Glutamatergic neuron (in vitro differentiated cells): ENCODE data around the gene DDX3X. TPM values are rescaled to one million over a fixed set of nuclear protein-coding genes. Genes with fewer than 3 reads are reported as not detected.
A peak's percentile ranks its signal among the peaks of the same experiment; 100 is the strongest.

Source experiments
- DNase-seq: peaks from one replicate; pipeline ENCODE4 v3.0.0; 2022
- H3K27ac Mint-ChIP-seq: one replicate; pipeline ENCODE4 v1.8.0; 2020; ENCODE audit warnings: mild to moderate bottlenecking, mixed read lengths, inconsistent platforms; ENCODE audit not compliant: unreplicated experiment
- H3K27me3 Mint-ChIP-seq: one replicate; pipeline ENCODE4 v1.8.0; 2020; ENCODE audit warnings: mild to moderate bottlenecking, moderate library complexity, mixed read lengths, inconsistent platforms; ENCODE audit not compliant: unreplicated experiment
- H3K36me3 Mint-ChIP-seq: one replicate; pipeline ENCODE4 v1.8.0; 2020; ENCODE audit warnings: mild to moderate bottlenecking, mixed read lengths, inconsistent platforms; ENCODE audit not compliant: unreplicated experiment
- H3K4me1 Mint-ChIP-seq: one replicate; pipeline ENCODE4 v1.8.0; 2020; ENCODE audit warnings: mild to moderate bottlenecking, low read depth, mixed read lengths, inconsistent platforms; ENCODE audit not compliant: unreplicated experiment
- H3K4me3 Mint-ChIP-seq: one replicate; pipeline ENCODE4 v1.8.0; 2020; ENCODE audit warnings: mild to moderate bottlenecking, mixed read lengths, inconsistent platforms; ENCODE audit not compliant: unreplicated experiment
- H3K9me3 Mint-ChIP-seq: one replicate; pipeline ENCODE4 v1.8.0; 2020; ENCODE audit warnings: mild to moderate bottlenecking, moderate library complexity, mixed read lengths, inconsistent platforms; ENCODE audit not compliant: unreplicated experiment
- CTCF ChIP-seq: fragments of 200-600 bp; sonication (generic); IDR thresholded peaks from one replicate; pipeline ENCODE4 v1.5.0; 2021; ENCODE audit not compliant: partially characterized antibody, unreplicated experiment
- total RNA-seq: library from RNA; stranded (reverse); fragmentation: NEBNext Ultra II Directional; extraction: Animal tissue kit (Norgen Biotek cat#: 25700); gene quantifications from one replicate; pipeline ENCODE4 v1.2.1, GENCODE V29; 2021; ENCODE audit not compliant: unreplicated experiment

The DDX3X gene
- total RNA-seq, 1 donor from 2014 or later, result 208 TPM

- no peak for DNase-seq
- Mint-ChIP-seq H3K36me3 (no peaks in the 10 kb centered on the region), H3K4me1 (no peaks in the 10 kb centered on the region), H3K4me3 (no peak overlapping the region), H3K27ac (no peak overlapping the region), H3K9me3 (no peaks in the 10 kb centered on the region), H3K27me3 (no peaks in the 10 kb centered on the region)
- no peak for TF ChIP-seq CTCF
These were observed 7.5 kb upstream of the DDX3X start for GRCh38 chrX:41326431-41326830.

GRCh38 chrX:41327341-41327740 is 6.6 kb upstream of the DDX3X start:
- Mint-ChIP-seq H3K9me3 (peaks cover under 1% of the 10 kb centered on the region), H3K27me3 (peaks cover under 1% of the 10 kb centered on the region), H3K36me3 (no peaks in the 10 kb centered on the region), H3K27ac (no peak overlapping the region), H3K4me3 (no peak overlapping the region), H3K4me1 (no peaks in the 10 kb centered on the region)
- DNase-seq, result no peak
- TF ChIP-seq CTCF, result no peak

GRCh38 chrX:41329101-41329500 is 4.9 kb upstream of the DDX3X start:
- Mint-ChIP-seq H3K27me3 (peaks cover 7% of the 10 kb centered on the region), H3K36me3 (no peaks in the 10 kb centered on the region), H3K9me3 (peaks cover 7% of the 10 kb centered on the region), H3K27ac (no peak overlapping the region), H3K4me1 (no peaks in the 10 kb centered on the region), H3K4me3 (no peak overlapping the region)
- no peak for TF ChIP-seq CTCF
- DNase-seq, result no peak

GRCh38 chrX:41332005-41332404 is 2.0 kb upstream of the DDX3X start:
- H3K27ac Mint-ChIP-seq, result no peak overlapping the region
- peaks cover 8% of the 10 kb centered on the region for H3K27me3 Mint-ChIP-seq
- peaks cover 10% of the 10 kb centered on the region for H3K9me3 Mint-ChIP-seq
- peaks cover 2% of the 10 kb centered on the region for H3K4me1 Mint-ChIP-seq
- no peaks in the 10 kb centered on the region for H3K36me3 Mint-ChIP-seq
- peak overlapping the region; percentile 91 for H3K4me3 Mint-ChIP-seq
- no peak for TF ChIP-seq CTCF
- DNase-seq, result no peak

DNA sequence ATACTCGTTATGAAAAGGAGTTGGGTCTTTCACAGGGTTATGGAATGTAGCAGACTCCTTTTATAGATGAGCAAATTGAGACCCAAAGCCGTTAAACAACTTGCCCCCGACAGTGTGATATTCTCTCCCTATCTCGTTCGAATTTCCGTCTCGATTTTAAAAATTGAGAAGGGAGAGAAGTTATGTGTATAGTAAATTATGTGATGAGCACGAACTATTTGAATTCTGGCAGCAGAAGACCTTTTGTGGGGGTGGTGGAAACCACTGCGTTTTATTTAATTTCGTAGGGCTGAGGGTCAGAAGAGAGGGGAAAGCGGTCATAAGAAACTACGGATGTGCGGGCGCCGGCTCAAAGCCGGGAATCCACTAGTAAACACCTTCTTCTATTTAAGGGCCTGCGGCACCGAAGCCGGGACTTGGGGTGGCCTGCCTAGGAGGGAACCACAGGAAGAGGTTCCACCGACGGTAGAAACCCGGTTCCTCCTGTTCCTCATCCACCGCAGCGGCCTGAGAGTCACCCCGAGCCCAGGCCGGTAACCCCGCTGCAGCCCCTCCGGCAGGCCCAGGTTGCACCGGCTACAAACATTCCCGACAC is 1.5 kb upstream of the DDX3X start:
- TF ChIP-seq CTCF, result no peak
- Mint-ChIP-seq H3K4me3 (peak overlapping the region; percentile 91), H3K27ac (peak overlapping the region; percentile 92), H3K9me3 (peaks cover 10% of the 10 kb centered on the region), H3K27me3 (peaks cover 8% of the 10 kb centered on the region), H3K36me3 (no peaks in the 10 kb centered on the region), H3K4me1 (peaks cover 4% of the 10 kb centered on the region)
- no peak for DNase-seq
